Measurements from ENCODE around the gene GRIK2. TPM values are rescaled to one million over a fixed set of nuclear protein-coding genes. Genes with fewer than 3 reads are reported as not detected.

Gene GRIK2
- total and polyA plus RNA-seq, 7 donors: 0.25 to 8.9 (median 2.1) TPM; not detected in 2

DNA sequence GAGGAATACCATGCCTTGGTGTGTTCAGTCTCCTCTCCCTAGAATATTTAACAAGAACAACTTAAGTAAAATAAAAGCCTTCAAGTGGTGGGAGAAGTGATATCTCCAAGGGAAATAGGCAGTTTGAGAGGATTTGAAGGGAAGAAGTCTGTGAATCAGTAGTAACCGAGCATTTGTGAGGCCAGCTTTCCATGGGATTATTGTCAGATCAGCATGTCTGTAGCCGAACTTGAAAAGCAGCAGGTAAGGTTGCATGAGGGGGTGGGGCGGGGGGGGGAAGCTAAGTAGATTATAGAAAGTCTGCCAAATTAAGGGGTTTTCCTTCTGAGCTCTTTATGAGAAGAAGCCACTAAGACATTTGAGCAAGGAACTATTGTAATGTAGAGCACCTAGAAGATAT lies 92.6 kb downstream of the GRIK2 start:
- Histone ChIP-seq H3K4me1 (no peaks in the 10 kb centered on the region), H3K36me3 (no peaks in the 10 kb centered on the region), H3K9me3 (no peaks in the 10 kb centered on the region), H3K4me3 (no peak overlapping the region), H3K27ac (no peak overlapping the region), H3K27me3 (no peaks in the 10 kb centered on the region)
- WGBS, 2 donors: 52 to 64% methylated on average over 3 of the region's 3 CpGs
- intact Hi-C loops (cut with DNase I): no loop called here
- DNase-seq: no peak
- TF ChIP-seq, protein P1, sequence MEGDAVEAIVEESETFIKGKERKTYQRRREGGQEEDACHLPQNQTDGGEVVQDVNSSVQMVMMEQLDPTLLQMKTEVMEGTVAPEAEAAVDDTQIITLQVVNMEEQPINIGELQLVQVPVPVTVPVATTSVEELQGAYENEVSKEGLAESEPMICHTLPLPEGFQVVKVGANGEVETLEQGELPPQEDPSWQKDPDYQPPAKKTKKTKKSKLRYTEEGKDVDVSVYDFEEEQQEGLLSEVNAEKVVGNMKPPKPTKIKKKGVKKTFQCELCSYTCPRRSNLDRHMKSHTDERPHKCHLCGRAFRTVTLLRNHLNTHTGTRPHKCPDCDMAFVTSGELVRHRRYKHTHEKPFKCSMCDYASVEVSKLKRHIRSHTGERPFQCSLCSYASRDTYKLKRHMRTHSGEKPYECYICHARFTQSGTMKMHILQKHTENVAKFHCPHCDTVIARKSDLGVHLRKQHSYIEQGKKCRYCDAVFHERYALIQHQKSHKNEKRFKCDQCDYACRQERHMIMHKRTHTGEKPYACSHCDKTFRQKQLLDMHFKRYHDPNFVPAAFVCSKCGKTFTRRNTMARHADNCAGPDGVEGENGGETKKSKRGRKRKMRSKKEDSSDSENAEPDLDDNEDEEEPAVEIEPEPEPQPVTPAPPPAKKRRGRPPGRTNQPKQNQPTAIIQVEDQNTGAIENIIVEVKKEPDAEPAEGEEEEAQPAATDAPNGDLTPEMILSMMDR (IDR thresholded peaks at IDR 0.05): no peak
- TF ChIP-seq POLR2A (IDR thresholded peaks at IDR 0.05) (no peak), EP300 (IDR thresholded peaks at IDR 0.05) (no peak), POLR2AphosphoS5 (IDR thresholded peaks at IDR 0.05) (no peak)

DNA sequence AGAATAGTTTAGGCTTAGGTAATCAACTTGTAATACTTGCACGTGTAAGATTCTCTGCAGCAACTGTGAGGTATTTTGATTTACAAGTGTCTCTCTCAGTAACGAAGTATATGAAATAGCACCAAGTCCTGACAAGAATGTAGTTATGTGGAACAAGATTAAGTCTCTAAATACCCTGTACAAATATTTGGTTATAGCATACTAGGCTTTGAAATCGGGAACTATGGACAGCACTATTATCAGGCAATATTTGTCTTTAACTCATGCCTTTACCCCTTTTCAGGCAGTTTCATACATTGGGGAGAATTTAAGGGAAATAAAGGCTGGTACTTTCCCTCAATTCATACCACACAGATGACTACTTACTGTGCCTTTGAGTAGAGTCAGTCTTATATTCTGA lies 93.2 kb downstream of the GRIK2 start:
- TF ChIP-seq, protein P1 (IDR thresholded peaks at IDR 0.05): no peak
- TF ChIP-seq EP300 (IDR thresholded peaks at IDR 0.05) (no peak), POLR2A (IDR thresholded peaks at IDR 0.05) (no peak), POLR2AphosphoS5 (IDR thresholded peaks at IDR 0.05) (no peak)

DNA sequence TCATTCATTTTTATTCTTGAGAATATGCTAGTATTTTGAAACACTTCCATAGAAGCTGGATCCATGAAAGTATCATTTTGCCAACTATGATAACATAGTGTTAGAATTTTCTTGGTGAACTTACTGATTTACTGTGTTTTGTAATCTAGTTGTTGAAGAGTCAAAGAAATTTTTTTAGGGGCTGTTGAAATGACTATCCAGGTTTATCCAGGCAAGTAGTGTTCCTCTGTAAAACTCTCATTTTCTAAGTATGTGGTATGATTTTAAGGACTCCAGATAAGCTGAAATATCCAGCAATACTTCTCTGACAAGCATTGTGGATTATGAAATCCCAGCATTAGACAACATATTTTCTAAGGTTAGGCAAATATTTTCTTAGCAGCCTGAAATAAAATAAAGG lies 95.9 kb downstream of the GRIK2 start:
- intact Hi-C loops (cut with DNase I): no loop called here
- Histone ChIP-seq H3K4me1 (no peaks in the 10 kb centered on the region), H3K27me3 (no peaks in the 10 kb centered on the region), H3K4me3 (no peak overlapping the region), H3K36me3 (no peaks in the 10 kb centered on the region), H3K9me3 (no peaks in the 10 kb centered on the region), H3K27ac (no peak overlapping the region)
- DNase-seq: no peak
- no peak for TF ChIP-seq POLR2AphosphoS5 (IDR thresholded peaks at IDR 0.05)
- no peak for TF ChIP-seq POLR2A (IDR thresholded peaks at IDR 0.05)
- TF ChIP-seq, protein P1 (IDR thresholded peaks at IDR 0.05): no peak
- no peak for TF ChIP-seq EP300 (IDR thresholded peaks at IDR 0.05)

More for the DNA sequence above, 93.2 kb downstream of the GRIK2 start:
- no peaks in the 10 kb centered on the region for H3K27me3 ChIP-seq
- H3K9me3 ChIP-seq: no peaks in the 10 kb centered on the region
- H3K4me3 ChIP-seq: no peak overlapping the region
- no peaks in the 10 kb centered on the region for H3K36me3 ChIP-seq
- no peaks in the 10 kb centered on the region for H3K4me1 ChIP-seq
- no peak for DNase-seq
- no peak overlapping the region for H3K27ac ChIP-seq
- WGBS, 2 donors: 18 to 57% methylated on average over 3 of the region's 3 CpGs
- intact Hi-C loops (cut with DNase I): no loop called here

DNA sequence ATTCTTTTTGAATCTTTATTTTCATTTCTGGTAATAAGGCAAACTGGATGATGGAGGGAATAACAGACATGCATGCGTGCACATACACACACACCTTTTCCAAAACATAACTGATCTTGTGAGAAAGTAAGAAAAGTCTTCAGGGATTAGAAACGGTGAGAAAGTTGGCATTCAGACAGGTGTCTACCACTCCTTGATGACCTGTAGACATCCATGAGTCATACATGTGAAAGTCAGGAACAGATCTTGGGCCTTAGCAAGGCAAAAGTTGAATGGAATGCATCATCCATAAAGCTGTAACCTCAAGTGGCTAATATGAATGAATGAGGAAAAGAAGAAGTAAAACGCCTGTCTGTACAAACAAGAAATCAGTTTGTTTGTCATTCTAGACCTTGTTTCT lies 97.3 kb downstream of the GRIK2 start:
- no peak for TF ChIP-seq POLR2AphosphoS5 (IDR thresholded peaks at IDR 0.05)
- no peak for TF ChIP-seq EP300 (IDR thresholded peaks at IDR 0.05)
- TF ChIP-seq POLR2A (IDR thresholded peaks at IDR 0.05): no peak
- TF ChIP-seq, protein P1 (IDR thresholded peaks at IDR 0.05): no peak
- no peak overlapping the region for H3K27ac ChIP-seq

DNA sequence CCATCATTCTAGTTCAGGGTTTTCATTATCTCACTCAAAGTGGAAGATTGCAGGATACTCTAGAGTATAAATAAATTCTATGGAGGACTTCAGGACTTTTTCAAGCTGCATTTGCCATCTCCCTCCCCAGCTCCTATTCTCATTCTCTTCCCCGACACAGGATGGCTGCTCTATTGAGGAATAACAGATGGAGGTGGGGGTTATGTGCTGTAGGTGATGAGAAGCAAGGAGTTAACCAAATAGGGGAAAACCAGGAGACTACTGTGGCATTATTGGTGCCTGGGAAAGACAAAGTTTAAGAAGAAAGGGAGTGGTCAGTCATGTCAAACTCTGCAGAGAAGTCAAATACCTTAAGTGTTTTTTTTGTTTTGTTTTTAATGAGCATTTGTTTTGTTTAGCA lies 109.3 kb downstream of the GRIK2 start:
- Histone ChIP-seq H3K4me1 (no peaks in the 10 kb centered on the region), H3K36me3 (no peaks in the 10 kb centered on the region), H3K27me3 (no peaks in the 10 kb centered on the region), H3K9me3 (no peaks in the 10 kb centered on the region), H3K27ac (no peak overlapping the region), H3K4me3 (no peak overlapping the region)
- TF ChIP-seq, protein P1 (IDR thresholded peaks at IDR 0.05): no peak
- TF ChIP-seq POLR2A (IDR thresholded peaks at IDR 0.05): no peak
- no peak for TF ChIP-seq POLR2AphosphoS5 (IDR thresholded peaks at IDR 0.05)
- intact Hi-C loops (cut with DNase I): no loop called here
- WGBS, 2 donors: 73 to 78% methylated on average over 1 of the region's 1 CpG
- no peak for DNase-seq

More for the DNA sequence above, 97.3 kb downstream of the GRIK2 start:
- Histone ChIP-seq H3K36me3 (no peaks in the 10 kb centered on the region), H3K9me3 (no peaks in the 10 kb centered on the region), H3K4me3 (no peak overlapping the region), H3K27me3 (no peaks in the 10 kb centered on the region), H3K4me1 (no peaks in the 10 kb centered on the region)
- WGBS, 2 donors: 50 to 82% methylated on average over 3 of the region's 3 CpGs
- no peak for DNase-seq
- intact Hi-C loops (cut with DNase I): no loop called here
